ENCODE measurements around the gene SH2D6. TPM values are rescaled to one million over a fixed set of nuclear protein-coding genes. Genes with fewer than 3 reads are reported as not detected.
A peak's percentile ranks its signal among the peaks of the same experiment; 100 is the strongest.

Gene SH2D6
- polyA plus RNA-seq, 1 donor from 2014 or later = not detected

DNA sequence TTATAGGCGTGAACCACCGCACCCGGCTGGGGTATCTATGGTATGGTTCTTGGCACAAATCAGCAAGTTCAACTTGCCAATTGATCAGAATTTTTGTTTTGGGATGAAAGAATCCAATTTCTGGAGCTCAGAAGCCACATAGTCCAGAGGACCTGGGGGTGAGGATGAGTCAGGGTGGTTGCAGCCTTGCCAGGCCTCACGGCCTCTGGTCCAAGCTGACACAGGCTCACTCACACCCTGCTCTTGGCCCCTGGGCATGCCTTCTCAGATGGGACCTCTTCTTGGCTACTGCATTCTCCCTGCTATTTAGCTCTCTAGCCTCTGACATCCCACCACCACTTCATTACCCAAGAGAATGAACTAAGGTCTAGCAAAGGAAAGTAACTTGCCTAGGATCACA lies 24.7 kb upstream of the SH2D6 start:
- Mint-ChIP-seq H3K27me3 (no peaks in the 10 kb centered on the region), H3K4me3 (peak overlapping the region in 2 of 4 donors; percentile 32 to 73), H3K9me3 (no peaks in the 10 kb centered on the region), H3K36me3 (peaks cover 6% of the 10 kb centered on the region), H3K4me1 (peaks cover 16 to 31% (median 20%) of the 10 kb centered on the region in 3 donors), H3K27ac (peak overlapping the region; percentile 80 to 89 (median 83))

- no peaks in the 10 kb centered on the region for H3K9me3 Mint-ChIP-seq
- peaks cover 16 to 29% (median 20%) of the 10 kb centered on the region in 3 donors for H3K4me1 Mint-ChIP-seq
- peaks cover 3% of the 10 kb centered on the region for H3K36me3 Mint-ChIP-seq
- H3K4me3 Mint-ChIP-seq = peak overlapping the region in 1 of 4 donors; percentile 73
- H3K27ac Mint-ChIP-seq = peak overlapping the region; percentile 80 to 89 (median 83)
- H3K27me3 Mint-ChIP-seq = no peaks in the 10 kb centered on the region
Observed at GRCh38 chr2:85394261-85394681, 24.2 kb upstream of the SH2D6 start.

- Mint-ChIP-seq H3K27ac (peak overlapping the region in 2 of 3 donors; percentile 83 to 89), H3K27me3 (no peaks in the 10 kb centered on the region), H3K4me1 (peaks cover 16 to 31% (median 20%) of the 10 kb centered on the region in 3 donors), H3K4me3 (no peak overlapping the region), H3K36me3 (peaks cover 3% of the 10 kb centered on the region), H3K9me3 (no peaks in the 10 kb centered on the region)
Observed at GRCh38 chr2:85394976-85395375, 23.5 kb upstream of the SH2D6 start.

DNA sequence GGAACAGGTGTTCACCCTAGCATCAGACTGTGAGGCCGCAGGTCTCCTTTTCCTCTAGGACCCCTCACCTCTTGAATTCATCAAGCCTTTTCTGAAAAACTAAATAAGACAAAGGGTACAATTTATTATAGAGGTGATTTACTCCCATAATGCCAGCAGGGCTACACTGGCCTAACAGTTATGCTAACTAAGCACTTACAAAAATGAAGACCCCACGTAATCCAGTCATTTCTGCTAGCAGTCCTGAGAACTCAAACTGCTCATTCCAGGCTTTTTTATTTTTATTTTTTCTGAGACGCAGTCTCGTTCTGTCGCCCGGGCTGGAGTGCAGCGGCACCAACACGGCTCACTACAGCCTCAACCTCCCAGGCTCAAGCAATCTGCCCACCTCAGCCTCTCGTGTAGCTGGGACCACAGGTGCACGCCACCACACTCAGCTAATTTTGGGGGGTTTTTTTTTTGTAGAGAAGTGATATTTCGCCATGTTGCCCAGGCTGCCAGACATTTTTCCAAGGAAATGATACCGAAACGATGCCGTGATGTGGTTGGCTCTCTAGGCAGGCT lies 22.5 kb upstream of the SH2D6 start:
- H3K4me3 Mint-ChIP-seq = no peak overlapping the region
- H3K36me3 Mint-ChIP-seq = peaks cover 3% of the 10 kb centered on the region
- H3K27ac Mint-ChIP-seq = peak overlapping the region in 2 of 3 donors; percentile 42 to 65
- no peaks in the 10 kb centered on the region for H3K27me3 Mint-ChIP-seq
- H3K9me3 Mint-ChIP-seq = no peaks in the 10 kb centered on the region
- peaks cover 16 to 33% (median 20%) of the 10 kb centered on the region in 3 donors for H3K4me1 Mint-ChIP-seq

DNA sequence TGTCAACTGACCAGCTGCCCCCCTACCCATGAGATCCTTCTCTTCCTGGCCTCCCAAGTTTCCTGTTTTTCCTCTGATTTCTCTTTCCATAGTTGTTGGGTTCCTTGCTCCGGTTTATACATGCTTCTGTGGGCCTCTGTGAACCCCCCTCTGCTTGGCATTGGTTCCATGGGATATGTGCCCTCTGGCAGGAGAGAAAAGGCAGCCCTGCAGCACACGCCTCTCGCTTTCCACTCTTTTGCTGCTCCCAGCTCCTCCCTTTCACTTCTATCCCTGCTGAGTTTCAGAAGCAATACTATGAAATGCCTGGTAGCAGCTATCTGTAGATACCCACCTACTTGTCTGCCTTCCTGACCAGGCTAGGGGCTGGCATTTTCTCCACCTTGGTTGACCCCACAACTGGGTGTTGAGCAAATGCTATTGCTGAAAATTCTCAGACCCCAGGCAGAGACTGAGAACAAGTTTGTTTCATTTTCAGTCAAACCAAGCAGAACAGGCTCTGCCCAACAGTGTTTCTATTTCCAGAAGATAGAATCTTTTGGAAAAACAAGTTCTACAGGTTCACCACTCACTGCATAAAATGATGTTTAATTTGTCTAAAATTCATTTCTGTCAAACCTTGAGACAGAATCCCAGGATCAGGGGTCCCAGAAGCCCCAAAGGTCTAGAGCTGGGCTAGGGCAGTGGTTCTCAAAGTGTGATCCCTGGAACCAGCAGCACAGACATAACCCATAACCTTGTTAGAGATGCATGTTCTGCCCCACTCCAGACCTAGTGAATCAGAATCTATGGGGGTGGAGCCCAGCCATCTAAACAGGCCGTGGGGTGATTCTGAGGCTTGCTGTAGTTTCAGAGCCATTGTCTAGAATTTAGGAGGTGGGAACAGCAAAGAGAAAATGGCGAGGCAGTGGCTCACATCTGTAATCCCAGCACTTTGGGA lies 21.7 kb upstream of the SH2D6 start:
- Mint-ChIP-seq H3K27me3 (no peaks in the 10 kb centered on the region), H3K9me3 (no peaks in the 10 kb centered on the region), H3K4me1 (peaks cover 14 to 25% (median 16%) of the 10 kb centered on the region in 3 donors), H3K4me3 (peak overlapping the region in 1 of 4 donors; percentile 81), H3K27ac (peak overlapping the region in 2 of 3 donors; percentile 42 to 65), H3K36me3 (peaks cover 3% of the 10 kb centered on the region)

DNA sequence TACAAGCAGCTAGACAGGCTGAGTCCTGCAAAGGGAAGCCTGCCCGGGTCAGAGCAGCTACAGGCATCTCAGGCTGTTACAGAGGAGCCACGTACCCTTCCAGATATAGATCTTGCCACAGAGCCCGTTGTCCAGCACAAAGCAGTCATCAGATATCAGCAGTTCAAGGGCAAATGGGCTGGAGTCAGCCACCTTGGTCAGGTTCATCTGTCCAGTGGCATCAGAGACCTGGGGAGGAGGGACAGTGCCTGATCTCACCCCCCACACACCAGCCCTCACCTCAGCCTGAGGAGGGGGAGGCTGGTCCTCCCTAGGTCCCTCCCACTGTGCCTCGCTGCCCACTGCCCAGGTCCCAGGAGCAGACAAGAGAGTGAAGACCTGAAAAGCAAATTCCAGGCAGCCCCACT lies 20.6 kb upstream of the SH2D6 start:
- Mint-ChIP-seq H3K36me3 (peaks cover 7% of the 10 kb centered on the region), H3K27me3 (no peaks in the 10 kb centered on the region), H3K9me3 (no peaks in the 10 kb centered on the region), H3K27ac (peak overlapping the region in 1 of 3 donors; percentile 45), H3K4me1 (peaks cover 10 to 25% (median 15%) of the 10 kb centered on the region in 3 donors), H3K4me3 (no peak overlapping the region)

DNA sequence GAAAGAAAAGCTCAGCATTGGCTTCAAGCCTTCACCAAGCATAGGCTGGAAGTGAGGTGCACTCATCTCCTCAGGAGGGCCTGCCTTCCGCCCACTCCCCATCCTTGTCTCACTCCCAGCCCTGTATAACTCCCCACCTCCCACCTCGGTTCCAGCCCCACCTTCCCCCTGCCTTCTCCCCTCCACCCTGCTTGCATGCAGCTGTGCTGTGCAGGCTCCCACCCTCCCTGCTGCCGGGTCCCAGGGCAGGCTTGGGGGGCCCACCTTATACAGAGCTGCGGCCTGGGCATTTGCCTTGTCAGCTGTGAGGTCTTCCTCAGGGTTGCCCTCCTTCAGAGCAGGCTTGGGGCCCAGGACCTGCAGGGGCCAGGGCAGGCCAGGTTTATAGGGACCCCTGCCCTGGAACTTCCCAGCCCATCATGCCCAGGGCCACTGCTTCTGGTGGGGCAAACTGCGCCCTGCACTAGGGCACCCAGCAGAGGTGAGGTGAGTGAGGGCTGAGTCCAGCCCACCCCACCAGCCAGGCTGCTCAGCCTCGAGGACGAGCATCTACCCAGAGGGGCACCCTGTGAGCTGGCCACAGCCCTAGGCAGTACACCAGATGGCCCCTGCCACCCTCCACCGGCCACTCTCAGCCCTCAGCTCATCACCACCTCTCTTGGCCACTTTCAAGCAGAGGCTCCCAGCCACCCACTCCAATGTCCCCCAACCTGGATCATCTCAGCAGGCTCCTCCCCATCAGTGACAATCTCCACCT lies 19.9 kb upstream of the SH2D6 start:
- Mint-ChIP-seq H3K4me3 (no peak overlapping the region), H3K9me3 (no peaks in the 10 kb centered on the region), H3K27me3 (no peaks in the 10 kb centered on the region), H3K4me1 (peaks cover 9 to 20% (median 9%) of the 10 kb centered on the region in 3 donors), H3K36me3 (peaks cover 9% of the 10 kb centered on the region), H3K27ac (peak overlapping the region in 1 of 3 donors; percentile 45)

- Mint-ChIP-seq H3K36me3 (peaks cover 10% of the 10 kb centered on the region), H3K27me3 (no peaks in the 10 kb centered on the region), H3K4me1 (peaks cover 7 to 16% (median 7%) of the 10 kb centered on the region in 3 donors), H3K9me3 (no peaks in the 10 kb centered on the region), H3K4me3 (peak overlapping the region in 1 of 4 donors; percentile 41), H3K27ac (peak overlapping the region in 1 of 3 donors; percentile 64)
Observed at GRCh38 chr2:85399183-85399455, 19.4 kb upstream of the SH2D6 start.

DNA sequence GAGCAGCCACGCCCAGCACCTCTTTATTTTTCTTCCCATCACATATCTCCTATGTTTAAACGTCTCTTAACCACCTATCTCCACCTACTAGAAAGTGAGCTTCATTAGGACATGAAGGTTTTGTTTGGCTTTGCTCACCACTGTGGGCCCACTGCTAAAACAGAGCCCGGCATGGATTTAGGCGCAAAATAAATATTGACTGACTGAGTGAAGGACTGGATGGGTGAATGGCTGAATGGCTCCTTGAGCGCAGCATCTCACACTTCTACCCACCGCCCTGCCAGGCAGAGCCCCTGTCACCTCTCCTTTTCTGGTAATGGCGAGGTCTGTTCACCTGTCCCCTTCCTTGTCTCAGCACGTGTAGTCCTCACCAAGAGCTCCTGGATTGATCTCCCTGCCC lies 18.5 kb upstream of the SH2D6 start:
- Mint-ChIP-seq H3K36me3 (peaks cover 10% of the 10 kb centered on the region), H3K4me1 (peaks cover 6 to 17% (median 9%) of the 10 kb centered on the region in 3 donors), H3K27ac (peak overlapping the region in 1 of 3 donors; percentile 55), H3K27me3 (no peaks in the 10 kb centered on the region), H3K9me3 (no peaks in the 10 kb centered on the region), H3K4me3 (peak overlapping the region in 1 of 4 donors; percentile 9)

DNA sequence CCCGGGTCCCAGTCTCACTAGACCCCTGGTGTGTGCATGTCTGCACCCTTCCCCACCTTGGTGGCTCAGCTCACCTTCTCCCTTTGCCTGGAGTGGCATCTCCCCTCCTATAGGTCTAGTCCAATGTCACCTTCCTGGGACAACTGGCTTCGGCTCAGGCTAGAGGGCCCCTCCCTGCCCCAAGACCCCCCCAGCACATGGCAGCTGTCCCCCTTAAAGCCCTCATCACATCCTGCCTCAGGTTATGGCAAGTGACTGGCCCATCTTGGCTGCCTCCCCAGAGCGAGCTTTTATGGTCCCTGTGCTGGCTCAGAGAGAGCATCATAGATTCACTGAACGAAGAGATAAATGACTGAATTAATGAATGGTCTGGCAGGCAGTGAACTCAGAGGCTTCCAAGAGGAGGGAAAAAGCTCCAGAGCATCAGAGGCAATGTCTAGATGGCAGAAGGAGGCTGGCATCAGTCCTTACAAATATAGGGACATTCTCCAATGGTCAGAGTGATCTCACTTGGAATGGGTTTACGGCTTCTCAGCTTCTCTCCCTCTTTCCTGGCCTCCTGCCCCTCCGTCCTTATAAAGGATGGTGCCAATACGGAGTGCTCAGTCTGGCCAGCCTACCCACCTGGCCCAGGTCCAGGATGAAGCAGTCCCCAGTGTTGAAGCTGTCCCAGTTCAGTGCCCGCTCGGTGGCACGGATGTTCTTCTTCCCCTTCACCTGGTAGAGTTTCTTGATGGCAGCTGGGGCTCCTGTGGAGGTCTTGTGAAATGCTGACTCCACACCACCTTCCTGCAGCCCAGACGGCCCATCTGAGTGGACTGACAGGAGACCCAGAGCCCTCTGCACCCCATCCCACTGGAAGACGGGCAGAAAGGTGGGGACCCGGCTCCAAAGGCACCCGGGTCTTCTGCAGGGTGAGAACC lies 17.7 kb upstream of the SH2D6 start:
- H3K27ac Mint-ChIP-seq = peak overlapping the region in 1 of 3 donors; percentile 55
- no peaks in the 10 kb centered on the region for H3K27me3 Mint-ChIP-seq
- H3K4me3 Mint-ChIP-seq = peak overlapping the region in 1 of 4 donors; percentile 9
- peaks cover 10% of the 10 kb centered on the region for H3K36me3 Mint-ChIP-seq
- H3K9me3 Mint-ChIP-seq = no peaks in the 10 kb centered on the region
- peaks cover 12 to 25% (median 16%) of the 10 kb centered on the region in 3 donors for H3K4me1 Mint-ChIP-seq

DNA sequence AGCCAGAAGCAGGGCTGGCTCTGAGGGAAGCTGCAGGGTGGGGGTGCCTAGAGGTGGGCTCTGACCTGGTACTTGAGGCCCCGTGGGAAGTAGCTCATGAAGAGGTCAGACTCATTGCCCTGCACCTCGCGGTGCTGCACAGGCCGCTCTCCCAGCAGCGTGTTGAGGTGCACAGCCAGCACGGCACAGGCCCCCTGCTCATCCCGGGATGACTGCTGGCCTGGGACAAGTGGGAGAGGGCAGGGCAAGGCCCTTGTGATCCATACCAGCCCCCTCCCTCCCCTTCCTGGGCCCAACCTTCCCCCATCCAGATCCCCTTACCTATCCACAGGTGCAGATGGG lies 17.1 kb upstream of the SH2D6 start:
- peaks cover 9% of the 10 kb centered on the region for H3K36me3 Mint-ChIP-seq
- no peaks in the 10 kb centered on the region for H3K27me3 Mint-ChIP-seq
- peaks cover 16 to 24% (median 16%) of the 10 kb centered on the region in 3 donors for H3K4me1 Mint-ChIP-seq
- peak overlapping the region in 1 of 3 donors; percentile 69 for H3K27ac Mint-ChIP-seq
- H3K9me3 Mint-ChIP-seq = no peaks in the 10 kb centered on the region
- H3K4me3 Mint-ChIP-seq = no peak overlapping the region

- Mint-ChIP-seq H3K4me3 (peak overlapping the region in 3 of 4 donors; percentile 52 to 90 (median 90)), H3K27ac (peak overlapping the region; percentile 80 to 88 (median 85)), H3K27me3 (no peaks in the 10 kb centered on the region), H3K4me1 (peaks cover 14 to 21% (median 16%) of the 10 kb centered on the region in 3 donors), H3K9me3 (no peaks in the 10 kb centered on the region), H3K36me3 (peaks cover 8% of the 10 kb centered on the region)
Observed at GRCh38 chr2:85401844-85402243, 16.7 kb upstream of the SH2D6 start.

GRCh38 chr2:85405201-85406059 lies 13.1 kb upstream of the SH2D6 start:
- no peaks in the 10 kb centered on the region for H3K27me3 Mint-ChIP-seq
- peaks cover 32 to 41% (median 32%) of the 10 kb centered on the region in 3 donors for H3K4me1 Mint-ChIP-seq
- peak overlapping the region in 2 of 3 donors; percentile 37 to 88 for H3K27ac Mint-ChIP-seq
- peaks cover 10% of the 10 kb centered on the region for H3K36me3 Mint-ChIP-seq
- no peaks in the 10 kb centered on the region for H3K9me3 Mint-ChIP-seq
- peak overlapping the region in 3 of 4 donors; percentile 67 to 82 (median 80) for H3K4me3 Mint-ChIP-seq
